Smooth muscle cell of the brain vasculature (primary cell): ENCODE data around the gene GMCL2.
"Not testable (repeated sequence)": the region's sequence is repeated elsewhere in the genome, so short reads cannot be mapped to it uniquely, and the experiment has no call there.

Experiments
- DNase-seq: peaks from one replicate; pipeline ENCODE4 v3.0.0-alpha.2; 2012; ENCODE audit warnings: low read depth, low spot score

The GMCL2 gene

GRCh38 chr5:178187014-178187413, at the start of gene GMCL2:
Gene GMCL2, minus strand, starts transcription at chr5:178187371. Its CDS starts 72 bp downstream, at chr5:178187299.
- DNase-seq, result no peak

GRCh38 chr5:178236679-178237078, 49.5 kb upstream of the GMCL2 start:
- DNase-seq, result no peak

GRCh38 chr5:178236126-178236525, 49.0 kb upstream of the GMCL2 start:
- DNase-seq, result no peak

- DNase-seq, result no peak
These were observed 48.4 kb upstream of the GMCL2 start for GRCh38 chr5:178235588-178235974.

GRCh38 chr5:178234750-178235587, 47.8 kb upstream of the GMCL2 start:
- DNase-seq, result no peak

- DNase-seq, result no peak
These were observed 47.1 kb upstream of the GMCL2 start for GRCh38 chr5:178234121-178234749.

- no peak for DNase-seq
These were observed 45.8 kb upstream of the GMCL2 start for GRCh38 chr5:178232920-178233429.

GRCh38 chr5:178232124-178232919, 45.2 kb upstream of the GMCL2 start, which contains the start of gene PHYKPL:
Gene PHYKPL, minus strand, starts transcription at chr5:178232802. Its CDS starts 252 bp downstream, at chr5:178232550.
- DNase-seq, result no peak

- no peak for DNase-seq
These were observed 44.5 kb upstream of the GMCL2 start for GRCh38 chr5:178231539-178232123.

GRCh38 chr5:178230879-178231538, 43.8 kb upstream of the GMCL2 start:
- DNase-seq, result no peak

- DNase-seq, result no peak
These were observed 42.7 kb upstream of the GMCL2 start for GRCh38 chr5:178229861-178230260.

- not testable (repeated sequence) for DNase-seq
These were observed 41.9 kb upstream of the GMCL2 start for GRCh38 chr5:178229111-178229510.

- DNase-seq, result no peak
These were observed 41.4 kb upstream of the GMCL2 start for GRCh38 chr5:178228609-178229008.

GRCh38 chr5:178227929-178228328, 40.8 kb upstream of the GMCL2 start:
- DNase-seq, result no peak

- DNase-seq, result no peak
These were observed 40.0 kb upstream of the GMCL2 start for GRCh38 chr5:178227138-178227659.

- DNase-seq, result no peak
These were observed 38.0 kb upstream of the GMCL2 start for GRCh38 chr5:178225174-178225573.

GRCh38 chr5:178224403-178224802, 37.2 kb upstream of the GMCL2 start:
- DNase-seq, result no peak

GRCh38 chr5:178223828-178224335, 36.7 kb upstream of the GMCL2 start:
- no peak for DNase-seq

GRCh38 chr5:178223196-178223773, 36.1 kb upstream of the GMCL2 start:
- no peak for DNase-seq

- no peak for DNase-seq
These were observed 35.1 kb upstream of the GMCL2 start for GRCh38 chr5:178222292-178222691.
